OCI-LY7 (cell line): Measurements from ENCODE around the gene CIAO1. TPM values are rescaled to one million over a fixed set of nuclear protein-coding genes. Genes with fewer than 3 reads are reported as not detected.
"Not testable (repeated sequence)": the region's sequence is repeated elsewhere in the genome, so short reads cannot be mapped to it uniquely, and the experiment has no call there.

ENCODE experiments used
- BruUV-seq: library from RNA; stranded (reverse); fragments of 400-500 nt; replicated peaks from 2 replicates; lab custom pipeline; 2021; lab: Mats Ljungman, UMichigan
- CTCF ChIA-PET: fragments of 300-600 bp; sonication (Branson Sonifier 250); formaldehyde crosslinking; loops from one replicate; lab custom pipeline; 2022; ENCODE audit warnings: antibody characterized with exemption; ENCODE audit not compliant: unreplicated experiment; lab: Charles Lee
- POLR2A ChIA-PET: fragments of 300-600 bp; sonication (Branson Sonifier 250); formaldehyde crosslinking; loops from one replicate; lab custom pipeline; 2022; ENCODE audit warnings: antibody characterized with exemption; lab: Charles Lee
- DNase-seq: peaks from one replicate; pipeline ENCODE4 v3.0.0-alpha.2; 2015; ENCODE audit warnings: low spot score
- H2AFZ ChIP-seq: fragments of 200-600 bp; sonication (generic), shearing (Covaris generic); 2 replicates; pipeline ENCODE4 v1.6.1; 2014; ENCODE audit warnings: mild to moderate bottlenecking, antibody characterized with exemption, low read length, moderate library complexity
- H3K27ac ChIP-seq: fragments of 200-600 bp; sonication (generic); 2 replicates; pipeline ENCODE4 v1.5.1; 2014; ENCODE audit warnings: mixed run types, low read depth, mild to moderate bottlenecking, moderate library complexity, low read length, inconsistent platforms; ENCODE audit not compliant: poor library complexity, severe bottlenecking
- H3K36me3 ChIP-seq: fragments of 200-600 bp; sonication (generic); 2 replicates; pipeline ENCODE4 v1.6.1; 2014; ENCODE audit warnings: mild to moderate bottlenecking, antibody characterized with exemption, low read length, moderate library complexity, mixed read lengths; ENCODE audit not compliant: insufficient read depth
- H3K4me1 ChIP-seq: fragments of 200-600 bp; sonication (generic); 2 replicates; pipeline ENCODE4 v1.5.1; 2014; ENCODE audit warnings: mild to moderate bottlenecking, low read length; ENCODE audit not compliant: insufficient read depth, poor library complexity, severe bottlenecking
- H3K4me2 ChIP-seq: fragments of 200-600 bp; sonication (generic); 2 replicates; pipeline ENCODE4 v1.6.1; 2014; ENCODE audit warnings: mild to moderate bottlenecking, low read length
- H3K4me3 ChIP-seq: fragments of 200-600 bp; sonication (generic); 2 replicates; pipeline ENCODE4 v1.5.1; 2014; ENCODE audit warnings: mild to moderate bottlenecking, low read depth, low read length; ENCODE audit not compliant: poor library complexity, severe bottlenecking
- H3K79me2 ChIP-seq: fragments of 200-600 bp; sonication (generic); 2 replicates; pipeline ENCODE4 v1.6.1; 2016; ENCODE audit warnings: low read depth, mild to moderate bottlenecking, low read length, moderate library complexity, mixed read lengths; ENCODE audit not compliant: insufficient read depth
- H3K9me2 ChIP-seq: fragments of 200-600 bp; sonication (generic); 2 replicates; pipeline ENCODE4 v1.6.1; 2016; ENCODE audit warnings: mild to moderate bottlenecking, low read length, mixed read lengths; ENCODE audit not compliant: insufficient read depth
- H3K9me3 ChIP-seq: fragments of 200-600 bp; sonication (generic); 2 replicates; pipeline ENCODE4 v1.6.1; 2014; ENCODE audit warnings: mild to moderate bottlenecking, mixed run types, low read length, mixed read lengths
- H4K20me1 ChIP-seq: fragments of 200-600 bp; sonication (generic); 2 replicates; pipeline ENCODE4 v1.6.1; 2014; ENCODE audit warnings: mild to moderate bottlenecking, antibody characterized with exemption, low read length, moderate library complexity, mixed read lengths; ENCODE audit not compliant: insufficient read depth
- CTCF ChIP-seq: fragments of 200-600 bp; sonication (generic); conservative IDR thresholded peaks from 2 replicates; pipeline ENCODE4 v1.5.1; 2014; ENCODE audit warnings: mild to moderate bottlenecking, antibody characterized with exemption, low read length, moderate library complexity, mixed read lengths
- EZH2phosphoT487 ChIP-seq: fragments of 200-600 bp; sonication (generic); IDR thresholded peaks from 2 replicates; pipeline ENCODE4 v1.6.1; 2018; ENCODE audit warnings: low read depth, borderline replicate concordance, mild to moderate bottlenecking, mixed run types, antibody characterized with exemption, low read length, moderate library complexity, mixed read lengths
- intact Hi-C: fragments of 100-400 bp; cut with micrococcal nuclease; formaldehyde crosslinking; loops from one replicate; pipeline ENCODE4 v1.10.0; 2022; ENCODE audit not compliant: unreplicated experiment
- total RNA-seq, 2 experiments: library from RNA; depleted of rRNA in 1 of 2; stranded (reverse); fragments of >200 nt in 1 of 2; shearing (Covaris generic) in 1 of 2; gene quantifications; 2 replicates each; pipeline ENCODE4 v1.2.3, GENCODE V29; 2014 to 2022

Gene CIAO1
- total RNA-seq, 2 experiments from 2014 or later, result 89.6 to 128 TPM

GRCh38 chr2:96254571-96254970, 11.5 kb upstream of the CIAO1 start:
- Histone ChIP-seq H3K9me2 (no peaks in the 10 kb centered on the region), H3K36me3 (peaks cover 79% of the 10 kb centered on the region), H3K9me3 (no peaks in the 10 kb centered on the region), H3K4me2 (no peak overlapping the region), H3K4me1 (peaks cover 3% of the 10 kb centered on the region), H3K27ac (no peak overlapping the region), H4K20me1 (no peaks in the 10 kb centered on the region), H3K79me2 (no peaks in the 10 kb centered on the region), H3K4me3 (no peak overlapping the region), H2AFZ (no peak overlapping the region)
- ChIA-PET CTCF (interaction anchor here (0.5 kb wide), 1 partner anchor 37 kb away, joined by 4 read pairs; no protein-coding TSS in a partner anchor), POLR2A (interaction anchor here (0.5 to 1.2 kb wide), 3 partner anchors 9 to 262 kb away, joined by 3 to 6 read pairs (median 3); no protein-coding TSS in a partner anchor)
- intact Hi-C loops, result no loop called here
- no peak for DNase-seq
- no peak for TF ChIP-seq CTCF
- TF ChIP-seq EZH2phosphoT487, result no peak
- BruUV-seq, result no TSS peak

- DNase-seq, result no peak
- no peak overlapping the region for H3K4me2 ChIP-seq
- H3K4me1 ChIP-seq, result peaks cover 21% of the 10 kb centered on the region
- CTCF ChIA-PET, result no interaction called here
- no peak overlapping the region for H3K4me3 ChIP-seq
- H4K20me1 ChIP-seq, result no peaks in the 10 kb centered on the region
- no peaks in the 10 kb centered on the region for H3K9me2 ChIP-seq
- TF ChIP-seq EZH2phosphoT487 (no peak), CTCF (no peak)
- H3K9me3 ChIP-seq, result no peaks in the 10 kb centered on the region
- POLR2A ChIA-PET, result interaction anchor here (0.7 to 1.7 kb wide), 4 partner anchors 10 to 313 kb away, joined by 5 to 7 read pairs (median 6); no protein-coding TSS in a partner anchor
- peaks cover 6% of the 10 kb centered on the region; the same call in 1 of the 2 replicates for H3K79me2 ChIP-seq
- peaks cover 80% of the 10 kb centered on the region for H3K36me3 ChIP-seq
- intact Hi-C loops, result no loop called here
- no peak overlapping the region for H2AFZ ChIP-seq
- no TSS peak for BruUV-seq
- H3K27ac ChIP-seq, result no peak overlapping the region
Measured at GRCh38 chr2:96256611-96257113, 9.4 kb upstream of the CIAO1 start.

- DNase-seq, POLR2A ChIA-PET, H3K9me3 ChIP-seq, H2AFZ ChIP-seq, H3K4me2 ChIP-seq, H4K20me1 ChIP-seq, intact Hi-C loops, H3K27ac ChIP-seq, BruUV-seq, H3K9me2 ChIP-seq, CTCF ChIA-PET, H3K4me3 ChIP-seq: not testable (repeated sequence)
- H3K79me2 ChIP-seq, result peaks cover 12% of the 10 kb centered on the region; the same call in 1 of the 2 replicates
- peaks cover 78% of the 10 kb centered on the region for H3K36me3 ChIP-seq
- peaks cover 21% of the 10 kb centered on the region for H3K4me1 ChIP-seq
Measured at GRCh38 chr2:96257744-96258143, 8.3 kb upstream of the CIAO1 start.
